Duodenal mucosa (tissue), 2 donors: ENCODE data around the gene DNM2.

Experiments used
- H3K27ac ChIP-seq: one replicate; pipeline ENCODE4 v1.7.0; 2013; ENCODE audit warnings: low read depth, low read length
- H3K27me3 ChIP-seq, 2 donors: one replicate each; pipeline ENCODE4 v1.7.0; 2013; ENCODE audit warnings: low read length in 2 of 2, control low read depth in 1 of 2; ENCODE audit not compliant: insufficient read depth in 2 of 2, control insufficient read depth in 1 of 2
- H3K36me3 ChIP-seq, 2 donors: one replicate each; pipeline ENCODE4 v1.7.0; 2013; ENCODE audit warnings: low read length in 2 of 2, control low read depth in 1 of 2; ENCODE audit not compliant: insufficient read depth in 2 of 2, control insufficient read depth in 1 of 2
- H3K4me1 ChIP-seq, 2 donors: one replicate each; pipeline ENCODE4 v1.7.0; 2013; ENCODE audit warnings: low read length in 2 of 2, control low read depth in 1 of 2; ENCODE audit not compliant: insufficient read depth in 2 of 2, control insufficient read depth in 1 of 2
- H3K4me3 ChIP-seq, 2 donors: one replicate each; pipeline ENCODE4 v1.7.0; 2013; ENCODE audit warnings: low read length in 2 of 2, low read depth in 1 of 2
- H3K9ac ChIP-seq, 2 donors: one replicate each; pipeline ENCODE4 v1.7.0; 2013; ENCODE audit warnings: low read length in 2 of 2, low read depth in 1 of 2
- H3K9me3 ChIP-seq, 2 donors: one replicate each; pipeline ENCODE4 v1.7.0; 2013; ENCODE audit warnings: low read length in 2 of 2, control low read depth in 1 of 2; ENCODE audit not compliant: control insufficient read depth in 1 of 2

DNM2 gene

GRCh38 chr19:10720607-10721125, 2.8 kb downstream of the DNM2 start:
- peaks cover 5 to 24% of the 10 kb centered on the region in 2 donors for H3K36me3 ChIP-seq
- H3K9me3 ChIP-seq: no peaks in the 10 kb centered on the region
- no peaks in the 10 kb centered on the region for H3K27me3 ChIP-seq
- H3K4me3 ChIP-seq: no peak overlapping the region
- no peak overlapping the region for H3K9ac ChIP-seq
- peaks cover 16 to 35% of the 10 kb centered on the region in 2 donors for H3K4me1 ChIP-seq
- no peak overlapping the region for H3K27ac ChIP-seq

GRCh38 chr19:10723591-10723990, 5.7 kb downstream of the DNM2 start:
- Histone ChIP-seq H3K4me3 (no peak overlapping the region), H3K27ac (no peak overlapping the region), H3K9ac (no peak overlapping the region), H3K9me3 (no peaks in the 10 kb centered on the region), H3K4me1 (peaks cover 22 to 29% of the 10 kb centered on the region in 2 donors), H3K27me3 (no peaks in the 10 kb centered on the region), H3K36me3 (peaks cover 5 to 25% of the 10 kb centered on the region in 2 donors)

- peaks cover 5 to 24% of the 10 kb centered on the region in 2 donors for H3K36me3 ChIP-seq
- no peak overlapping the region for H3K9ac ChIP-seq
- H3K9me3 ChIP-seq: no peaks in the 10 kb centered on the region
- H3K4me1 ChIP-seq: peaks cover 15 to 19% of the 10 kb centered on the region in 2 donors
- H3K27me3 ChIP-seq: no peaks in the 10 kb centered on the region
- H3K27ac ChIP-seq: no peak overlapping the region
- H3K4me3 ChIP-seq: no peak overlapping the region
Measured at GRCh38 chr19:10724573-10725071, 6.7 kb downstream of the DNM2 start.

- no peak overlapping the region for H3K27ac ChIP-seq
Measured at GRCh38 chr19:10725415-10725814, 7.5 kb downstream of the DNM2 start.

GRCh38 chr19:10726268-10726667, 8.4 kb downstream of the DNM2 start:
- H3K9ac ChIP-seq: no peak overlapping the region
- no peaks in the 10 kb centered on the region for H3K27me3 ChIP-seq
- no peak overlapping the region for H3K4me3 ChIP-seq
- peaks cover 18 to 26% of the 10 kb centered on the region in 2 donors for H3K4me1 ChIP-seq
- H3K27ac ChIP-seq: no peak overlapping the region
- no peaks in the 10 kb centered on the region for H3K9me3 ChIP-seq
- H3K36me3 ChIP-seq: peaks cover 5 to 16% of the 10 kb centered on the region in 2 donors

More at GRCh38 chr19:10725415-10725814, 7.5 kb downstream of the DNM2 start:
- Histone ChIP-seq H3K9ac (no peak overlapping the region), H3K36me3 (peaks cover 5 to 22% of the 10 kb centered on the region in 2 donors), H3K9me3 (no peaks in the 10 kb centered on the region), H3K4me3 (no peak overlapping the region), H3K27me3 (no peaks in the 10 kb centered on the region), H3K4me1 (peaks cover 17 to 19% of the 10 kb centered on the region in 2 donors)

- peaks cover 15 to 26% of the 10 kb centered on the region in 2 donors for H3K4me1 ChIP-seq
- H3K4me3 ChIP-seq: no peak overlapping the region
- H3K9ac ChIP-seq: no peak overlapping the region
- H3K27me3 ChIP-seq: no peaks in the 10 kb centered on the region
- peaks cover 0 to 12% of the 10 kb centered on the region in 2 donors for H3K36me3 ChIP-seq
- no peak overlapping the region for H3K27ac ChIP-seq
- no peaks in the 10 kb centered on the region for H3K9me3 ChIP-seq
Measured at GRCh38 chr19:10727685-10728201, 9.9 kb downstream of the DNM2 start.

- Histone ChIP-seq H3K27me3 (no peaks in the 10 kb centered on the region), H3K9me3 (no peaks in the 10 kb centered on the region), H3K27ac (no peak overlapping the region), H3K4me3 (no peak overlapping the region), H3K9ac (no peak overlapping the region), H3K36me3 (peaks cover 0 to 8% of the 10 kb centered on the region in 2 donors), H3K4me1 (peaks cover 15 to 26% of the 10 kb centered on the region in 2 donors)
Measured at GRCh38 chr19:10729411-10729810, 11.5 kb downstream of the DNM2 start.

GRCh38 chr19:10730932-10731331, 13.1 kb downstream of the DNM2 start:
- Histone ChIP-seq H3K4me1 (peaks cover 17 to 21% of the 10 kb centered on the region in 2 donors), H3K9ac (peak overlapping the region; percentile 25 to 48), H3K27ac (peak overlapping the region; percentile 62), H3K4me3 (no peak overlapping the region), H3K9me3 (no peaks in the 10 kb centered on the region), H3K36me3 (no peaks in the 10 kb centered on the region), H3K27me3 (no peaks in the 10 kb centered on the region)

- Histone ChIP-seq H3K4me3 (no peak overlapping the region), H3K9ac (no peak overlapping the region), H3K9me3 (no peaks in the 10 kb centered on the region), H3K27me3 (no peaks in the 10 kb centered on the region), H3K4me1 (peaks cover 37 to 47% of the 10 kb centered on the region in 2 donors), H3K36me3 (no peaks in the 10 kb centered on the region), H3K27ac (no peak overlapping the region)
Measured at GRCh38 chr19:10735741-10736140, 17.9 kb downstream of the DNM2 start.

GRCh38 chr19:10736189-10736588, 18.3 kb downstream of the DNM2 start:
- H3K27ac ChIP-seq: no peak overlapping the region
- H3K9me3 ChIP-seq: no peaks in the 10 kb centered on the region
- peaks cover 34 to 45% of the 10 kb centered on the region in 2 donors for H3K4me1 ChIP-seq
- no peaks in the 10 kb centered on the region for H3K36me3 ChIP-seq
- H3K4me3 ChIP-seq: no peak overlapping the region
- H3K9ac ChIP-seq: no peak overlapping the region
- H3K27me3 ChIP-seq: no peaks in the 10 kb centered on the region
